Suprapubic skin (tissue), 3 donors: ENCODE data around the gene PROC.
"Not testable (repeated sequence)": the region's sequence is repeated elsewhere in the genome, so short reads cannot be mapped to it uniquely, and the experiment has no call there.

Experiments used
- CTCF ChIP-seq, 2 donors: fragments of 200-600 bp in 1 of 2; fragments of 450-650 bp in 1 of 2; sonication (generic) in 1 of 2; IDR thresholded peaks; one replicate each; pipeline ENCODE4 v1.5.1; 2016 to 2019; ENCODE audit warnings: antibody characterized with exemption in 2 of 2, mild to moderate bottlenecking in 1 of 2, moderate library complexity in 1 of 2
- POLR2A ChIP-seq, 2 donors: fragments of 450-650 bp; IDR thresholded peaks; one replicate each; pipeline ENCODE4 v1.6.1; 2017; ENCODE audit warnings: antibody characterized with exemption in 2 of 2, mild to moderate bottlenecking in 2 of 2, moderate library complexity in 2 of 2

- not testable (repeated sequence) for TF ChIP-seq CTCF, POLR2A (IDR thresholded peaks at IDR 0.05)
Observed at GRCh38 chr2:127452423-127452822, 34.2 kb downstream of the PROC start.
